Measurements from ENCODE around the gene LRIG2. TPM values are rescaled to one million over a fixed set of nuclear protein-coding genes. Genes with fewer than 3 reads are reported as not detected.

LRIG2 gene
- total and polyA plus RNA-seq, 2 experiments from 2014 or later = 10.0 to 40.4 TPM

DNA sequence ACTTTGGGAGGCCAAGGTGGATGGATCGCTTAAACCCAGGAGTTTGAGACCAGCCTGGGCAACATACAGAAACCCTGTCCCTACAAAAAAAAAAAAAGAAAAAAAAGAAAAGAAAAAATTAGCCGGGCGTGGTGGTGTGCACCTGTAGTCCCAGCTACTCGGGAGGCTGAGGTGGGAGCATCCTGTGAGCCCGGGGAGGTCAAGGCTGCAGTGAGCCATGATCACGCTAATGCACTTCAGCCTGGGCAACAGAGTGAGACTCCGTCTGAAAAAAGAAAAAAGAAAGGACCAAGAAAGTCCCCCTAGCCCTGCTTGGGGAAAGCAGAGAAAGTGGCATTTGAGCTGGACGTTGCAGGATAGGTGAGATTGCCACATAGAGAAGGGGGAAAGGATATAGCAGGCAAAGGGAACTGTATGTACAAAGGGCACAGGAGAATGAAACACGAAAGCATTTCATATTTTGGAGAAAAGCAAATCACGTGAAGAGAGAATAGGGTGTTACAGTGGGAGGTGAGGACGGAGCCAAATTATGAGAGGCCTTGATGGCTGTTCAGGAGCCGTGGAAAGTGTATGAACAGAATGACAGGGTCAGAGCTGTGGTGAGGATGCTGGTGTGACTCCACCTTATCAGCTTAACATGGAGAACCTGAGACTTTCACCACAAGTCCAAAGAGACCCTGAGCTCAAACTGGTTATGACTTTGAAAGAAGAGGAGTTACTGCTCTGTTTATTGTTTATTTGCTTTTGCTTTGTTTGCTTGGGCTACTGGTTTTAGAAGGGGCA lies 19.5 kb upstream of the LRIG2 start (continued):
- TF ChIP-seq, protein P1, sequence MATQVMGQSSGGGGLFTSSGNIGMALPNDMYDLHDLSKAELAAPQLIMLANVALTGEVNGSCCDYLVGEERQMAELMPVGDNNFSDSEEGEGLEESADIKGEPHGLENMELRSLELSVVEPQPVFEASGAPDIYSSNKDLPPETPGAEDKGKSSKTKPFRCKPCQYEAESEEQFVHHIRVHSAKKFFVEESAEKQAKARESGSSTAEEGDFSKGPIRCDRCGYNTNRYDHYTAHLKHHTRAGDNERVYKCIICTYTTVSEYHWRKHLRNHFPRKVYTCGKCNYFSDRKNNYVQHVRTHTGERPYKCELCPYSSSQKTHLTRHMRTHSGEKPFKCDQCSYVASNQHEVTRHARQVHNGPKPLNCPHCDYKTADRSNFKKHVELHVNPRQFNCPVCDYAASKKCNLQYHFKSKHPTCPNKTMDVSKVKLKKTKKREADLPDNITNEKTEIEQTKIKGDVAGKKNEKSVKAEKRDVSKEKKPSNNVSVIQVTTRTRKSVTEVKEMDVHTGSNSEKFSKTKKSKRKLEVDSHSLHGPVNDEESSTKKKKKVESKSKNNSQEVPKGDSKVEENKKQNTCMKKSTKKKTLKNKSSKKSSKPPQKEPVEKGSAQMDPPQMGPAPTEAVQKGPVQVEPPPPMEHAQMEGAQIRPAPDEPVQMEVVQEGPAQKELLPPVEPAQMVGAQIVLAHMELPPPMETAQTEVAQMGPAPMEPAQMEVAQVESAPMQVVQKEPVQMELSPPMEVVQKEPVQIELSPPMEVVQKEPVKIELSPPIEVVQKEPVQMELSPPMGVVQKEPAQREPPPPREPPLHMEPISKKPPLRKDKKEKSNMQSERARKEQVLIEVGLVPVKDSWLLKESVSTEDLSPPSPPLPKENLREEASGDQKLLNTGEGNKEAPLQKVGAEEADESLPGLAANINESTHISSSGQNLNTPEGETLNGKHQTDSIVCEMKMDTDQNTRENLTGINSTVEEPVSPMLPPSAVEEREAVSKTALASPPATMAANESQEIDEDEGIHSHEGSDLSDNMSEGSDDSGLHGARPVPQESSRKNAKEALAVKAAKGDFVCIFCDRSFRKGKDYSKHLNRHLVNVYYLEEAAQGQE (IDR thresholded peaks at IDR 0.05; ENCODE audit: unreplicated experiment) = no peak
- TF ChIP-seq EZH2 (IDR thresholded peaks at IDR 0.05; ENCODE audit: low read depth, unreplicated experiment) = no peak

DNA sequence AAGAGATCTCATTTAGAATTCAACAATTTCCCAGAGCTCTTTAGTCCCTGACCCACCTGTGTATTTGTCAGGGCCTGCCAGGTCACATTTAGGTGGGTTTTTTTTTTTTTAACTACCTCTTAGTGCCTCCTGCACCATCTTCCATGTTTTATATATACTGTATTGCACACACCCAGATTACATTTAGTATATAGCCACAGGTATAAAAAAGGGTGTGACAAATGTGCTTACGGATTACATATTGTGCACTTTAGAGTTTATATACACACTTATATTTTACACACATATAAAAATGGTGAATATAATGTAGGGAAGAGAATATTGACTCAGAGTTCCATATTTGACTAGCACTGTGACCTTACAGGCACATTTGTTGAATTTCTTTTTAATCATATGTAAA lies 17.4 kb upstream of the LRIG2 start:
- Histone ChIP-seq H4K20me1 (replicated peaks; ENCODE audit: insufficient read depth) (no peaks in the 10 kb centered on the region), H3K4me3 (no peak overlapping the region), H3K4me1 (ENCODE audit: insufficient read depth) (peaks cover 34% of the 10 kb centered on the region), H3K9me2 (ENCODE audit: insufficient read depth) (no peaks in the 10 kb centered on the region), H3K27me3 (ENCODE audit: insufficient read depth) (no peaks in the 10 kb centered on the region), H3K27ac (ENCODE audit: low read depth) (no peak overlapping the region), H3F3A (replicated peaks; ENCODE audit: low read depth) (0 out of 2 replicates have a peak, but pooled peaks cover 4% of the 10 kb centered on the region), H3K4me2 (no peak overlapping the region), H3K36me3 (ENCODE audit: insufficient read depth) (no peaks in the 10 kb centered on the region), H2AFZ (no peak overlapping the region), H3K79me2 (replicated peaks; ENCODE audit: insufficient read depth) (no peaks in the 10 kb centered on the region)
- Mint-ChIP-seq H3K27ac (no peak overlapping the region), H3K9me3 (no peaks in the 10 kb centered on the region), H3K4me1 (peaks cover 26% of the 10 kb centered on the region), H3K36me3 (ENCODE audit: low read depth) (no peaks in the 10 kb centered on the region), H3K27me3 (ENCODE audit: insufficient read depth, low read depth, poor library complexity) (peaks cover 4% of the 10 kb centered on the region), H3K4me3 (no peak overlapping the region)
- ATAC-seq (no peak), DNase-seq (ENCODE audit: low spot score) (no peak)
- TF ChIP-seq ZNF114 (CRISPR knock-in tag; IDR thresholded peaks at IDR 0.05) = no peak
- no peak for TF ChIP-seq EZH2 (IDR thresholded peaks at IDR 0.05; ENCODE audit: low read depth, unreplicated experiment)
- TF ChIP-seq JUNB (IDR thresholded peaks at IDR 0.05; ENCODE audit: unreplicated experiment) = no peak
- TF ChIP-seq, protein P2, sequence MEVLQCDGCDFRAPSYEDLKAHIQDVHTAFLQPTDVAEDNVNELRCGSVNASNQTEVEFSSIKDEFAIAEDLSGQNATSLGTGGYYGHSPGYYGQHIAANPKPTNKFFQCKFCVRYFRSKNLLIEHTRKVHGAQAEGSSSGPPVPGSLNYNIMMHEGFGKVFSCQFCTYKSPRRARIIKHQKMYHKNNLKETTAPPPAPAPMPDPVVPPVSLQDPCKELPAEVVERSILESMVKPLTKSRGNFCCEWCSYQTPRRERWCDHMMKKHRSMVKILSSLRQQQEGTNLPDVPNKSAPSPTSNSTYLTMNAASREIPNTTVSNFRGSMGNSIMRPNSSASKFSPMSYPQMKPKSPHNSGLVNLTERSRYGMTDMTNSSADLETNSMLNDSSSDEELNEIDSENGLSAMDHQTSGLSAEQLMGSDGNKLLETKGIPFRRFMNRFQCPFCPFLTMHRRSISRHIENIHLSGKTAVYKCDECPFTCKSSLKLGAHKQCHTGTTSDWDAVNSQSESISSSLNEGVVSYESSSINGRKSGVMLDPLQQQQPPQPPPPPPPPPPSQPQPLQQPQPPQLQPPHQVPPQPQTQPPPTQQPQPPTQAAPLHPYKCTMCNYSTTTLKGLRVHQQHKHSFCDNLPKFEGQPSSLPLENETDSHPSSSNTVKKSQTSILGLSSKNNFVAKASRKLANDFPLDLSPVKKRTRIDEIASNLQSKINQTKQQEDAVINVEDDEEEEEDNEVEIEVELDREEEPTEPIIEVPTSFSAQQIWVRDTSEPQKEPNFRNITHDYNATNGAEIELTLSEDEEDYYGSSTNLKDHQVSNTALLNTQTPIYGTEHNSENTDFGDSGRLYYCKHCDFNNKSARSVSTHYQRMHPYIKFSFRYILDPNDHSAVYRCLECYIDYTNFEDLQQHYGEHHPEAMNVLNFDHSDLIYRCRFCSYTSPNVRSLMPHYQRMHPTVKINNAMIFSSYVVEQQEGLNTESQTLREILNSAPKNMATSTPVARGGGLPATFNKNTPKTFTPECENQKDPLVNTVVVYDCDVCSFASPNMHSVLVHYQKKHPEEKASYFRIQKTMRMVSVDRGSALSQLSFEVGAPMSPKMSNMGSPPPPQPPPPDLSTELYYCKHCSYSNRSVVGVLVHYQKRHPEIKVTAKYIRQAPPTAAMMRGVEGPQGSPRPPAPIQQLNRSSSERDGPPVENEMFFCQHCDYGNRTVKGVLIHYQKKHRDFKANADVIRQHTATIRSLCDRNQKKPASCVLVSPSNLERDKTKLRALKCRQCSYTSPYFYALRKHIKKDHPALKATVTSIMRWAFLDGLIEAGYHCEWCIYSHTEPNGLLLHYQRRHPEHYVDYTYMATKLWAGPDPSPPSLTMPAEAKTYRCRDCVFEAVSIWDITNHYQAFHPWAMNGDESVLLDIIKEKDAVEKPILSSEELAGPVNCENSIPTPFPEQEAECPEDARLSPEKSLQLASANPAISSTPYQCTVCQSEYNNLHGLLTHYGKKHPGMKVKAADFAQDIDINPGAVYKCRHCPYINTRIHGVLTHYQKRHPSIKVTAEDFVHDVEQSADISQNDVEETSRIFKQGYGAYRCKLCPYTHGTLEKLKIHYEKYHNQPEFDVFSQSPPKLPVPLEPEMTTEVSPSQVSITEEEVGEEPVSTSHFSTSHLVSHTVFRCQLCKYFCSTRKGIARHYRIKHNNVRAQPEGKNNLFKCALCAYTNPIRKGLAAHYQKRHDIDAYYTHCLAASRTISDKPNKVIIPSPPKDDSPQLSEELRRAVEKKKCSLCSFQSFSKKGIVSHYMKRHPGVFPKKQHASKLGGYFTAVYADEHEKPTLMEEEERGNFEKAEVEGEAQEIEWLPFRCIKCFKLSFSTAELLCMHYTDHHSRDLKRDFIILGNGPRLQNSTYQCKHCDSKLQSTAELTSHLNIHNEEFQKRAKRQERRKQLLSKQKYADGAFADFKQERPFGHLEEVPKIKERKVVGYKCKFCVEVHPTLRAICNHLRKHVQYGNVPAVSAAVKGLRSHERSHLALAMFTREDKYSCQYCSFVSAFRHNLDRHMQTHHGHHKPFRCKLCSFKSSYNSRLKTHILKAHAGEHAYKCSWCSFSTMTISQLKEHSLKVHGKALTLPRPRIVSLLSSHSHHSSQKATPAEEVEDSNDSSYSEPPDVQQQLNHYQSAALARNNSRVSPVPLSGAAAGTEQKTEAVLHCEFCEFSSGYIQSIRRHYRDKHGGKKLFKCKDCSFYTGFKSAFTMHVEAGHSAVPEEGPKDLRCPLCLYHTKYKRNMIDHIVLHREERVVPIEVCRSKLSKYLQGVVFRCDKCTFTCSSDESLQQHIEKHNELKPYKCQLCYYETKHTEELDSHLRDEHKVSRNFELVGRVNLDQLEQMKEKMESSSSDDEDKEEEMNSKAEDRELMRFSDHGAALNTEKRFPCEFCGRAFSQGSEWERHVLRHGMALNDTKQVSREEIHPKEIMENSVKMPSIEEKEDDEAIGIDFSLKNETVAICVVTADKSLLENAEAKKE (CRISPR knock-in tag; IDR thresholded peaks at IDR 0.05) = no peak
- TF ChIP-seq, protein P3, sequence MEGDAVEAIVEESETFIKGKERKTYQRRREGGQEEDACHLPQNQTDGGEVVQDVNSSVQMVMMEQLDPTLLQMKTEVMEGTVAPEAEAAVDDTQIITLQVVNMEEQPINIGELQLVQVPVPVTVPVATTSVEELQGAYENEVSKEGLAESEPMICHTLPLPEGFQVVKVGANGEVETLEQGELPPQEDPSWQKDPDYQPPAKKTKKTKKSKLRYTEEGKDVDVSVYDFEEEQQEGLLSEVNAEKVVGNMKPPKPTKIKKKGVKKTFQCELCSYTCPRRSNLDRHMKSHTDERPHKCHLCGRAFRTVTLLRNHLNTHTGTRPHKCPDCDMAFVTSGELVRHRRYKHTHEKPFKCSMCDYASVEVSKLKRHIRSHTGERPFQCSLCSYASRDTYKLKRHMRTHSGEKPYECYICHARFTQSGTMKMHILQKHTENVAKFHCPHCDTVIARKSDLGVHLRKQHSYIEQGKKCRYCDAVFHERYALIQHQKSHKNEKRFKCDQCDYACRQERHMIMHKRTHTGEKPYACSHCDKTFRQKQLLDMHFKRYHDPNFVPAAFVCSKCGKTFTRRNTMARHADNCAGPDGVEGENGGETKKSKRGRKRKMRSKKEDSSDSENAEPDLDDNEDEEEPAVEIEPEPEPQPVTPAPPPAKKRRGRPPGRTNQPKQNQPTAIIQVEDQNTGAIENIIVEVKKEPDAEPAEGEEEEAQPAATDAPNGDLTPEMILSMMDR (conservative IDR thresholded peaks at IDR 0.05; ENCODE audit: low read depth in 2 of 2) = no peak
- TF ChIP-seq, protein P4, sequence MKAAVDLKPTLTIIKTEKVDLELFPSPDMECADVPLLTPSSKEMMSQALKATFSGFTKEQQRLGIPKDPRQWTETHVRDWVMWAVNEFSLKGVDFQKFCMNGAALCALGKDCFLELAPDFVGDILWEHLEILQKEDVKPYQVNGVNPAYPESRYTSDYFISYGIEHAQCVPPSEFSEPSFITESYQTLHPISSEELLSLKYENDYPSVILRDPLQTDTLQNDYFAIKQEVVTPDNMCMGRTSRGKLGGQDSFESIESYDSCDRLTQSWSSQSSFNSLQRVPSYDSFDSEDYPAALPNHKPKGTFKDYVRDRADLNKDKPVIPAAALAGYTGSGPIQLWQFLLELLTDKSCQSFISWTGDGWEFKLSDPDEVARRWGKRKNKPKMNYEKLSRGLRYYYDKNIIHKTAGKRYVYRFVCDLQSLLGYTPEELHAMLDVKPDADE (IDR thresholded peaks at IDR 0.05) = no peak
- TF ChIP-seq EZH2phosphoT487 (IDR thresholded peaks at IDR 0.05; ENCODE audit: unreplicated experiment) = no peak
